HG02642 (cell line): ENCODE results near the gene SYTL3.

Source experiments
- ATAC-seq: cut with Tn5 transposase; IDR thresholded peaks from one replicate; pipeline ENCODE4 v1.9.1; 2021; ENCODE audit warnings: mild to moderate bottlenecking; ENCODE audit not compliant: unreplicated experiment, poor library complexity

Gene SYTL3

GRCh38 chr6:158714706-158715105, 64.9 kb downstream of the SYTL3 start:
- ATAC-seq: no peak

- ATAC-seq: peak; percentile 65
These were observed 65.8 kb downstream of the SYTL3 start for GRCh38 chr6:158715330-158716311.

- peak; percentile 59 for ATAC-seq
These were observed 67.8 kb downstream of the SYTL3 start for GRCh38 chr6:158717341-158718330.

- no peak for ATAC-seq
These were observed 68.7 kb downstream of the SYTL3 start for GRCh38 chr6:158718461-158719046.

- ATAC-seq: no peak
These were observed 72.4 kb downstream of the SYTL3 start for GRCh38 chr6:158722176-158722729.

GRCh38 chr6:158725704-158726103, 75.8 kb downstream of the SYTL3 start:
- ATAC-seq: no peak

GRCh38 chr6:158729906-158730540, 80.2 kb downstream of the SYTL3 start:
- ATAC-seq: no peak

GRCh38 chr6:158730541-158730907, 80.7 kb downstream of the SYTL3 start:
- ATAC-seq: no peak

GRCh38 chr6:158735009-158735408, 85.2 kb downstream of the SYTL3 start:
- ATAC-seq: no peak

- ATAC-seq: no peak
These were observed 87.3 kb downstream of the SYTL3 start for GRCh38 chr6:158737082-158737709.

GRCh38 chr6:158737710-158738615, 88.1 kb downstream of the SYTL3 start:
- ATAC-seq: no peak

- ATAC-seq: no peak
These were observed 89.8 kb downstream of the SYTL3 start for GRCh38 chr6:158739673-158740072.

GRCh38 chr6:158743033-158743651, 93.3 kb downstream of the SYTL3 start:
- ATAC-seq: no peak

- no peak for ATAC-seq
These were observed 95.2 kb downstream of the SYTL3 start for GRCh38 chr6:158744986-158745430.

GRCh38 chr6:158751224-158751623, 101.4 kb downstream of the SYTL3 start:
- no peak for ATAC-seq

- no peak for ATAC-seq
These were observed 102.1 kb downstream of the SYTL3 start for GRCh38 chr6:158751921-158752320.

- ATAC-seq: no peak
These were observed 102.8 kb downstream of the SYTL3 start for GRCh38 chr6:158752613-158753012.

GRCh38 chr6:158753811-158754210, 104.0 kb downstream of the SYTL3 start:
- no peak for ATAC-seq
